SK-N-MC (cell line): Measurements from ENCODE around the gene ILDR2.

Source experiments
- EZH2 ChIP-seq: fragments of 200-600 bp; sonication (generic); IDR thresholded peaks from one replicate; pipeline ENCODE4 v1.6.1; 2017; ENCODE audit warnings: antibody characterized with exemption
- POLR2AphosphoS5 ChIP-seq: IDR thresholded peaks from 2 replicates; pipeline ENCODE4 v1.6.1; 2012; ENCODE audit warnings: mild to moderate bottlenecking, low read depth, low read length, borderline replicate concordance

- no peak for TF ChIP-seq EZH2
- no peak for TF ChIP-seq POLR2AphosphoS5
Measured at GRCh38 chr1:166969074-166969677, 6.2 kb downstream of the ILDR2 start.
